Hematopoietic multipotent progenitor cell (in vitro differentiated cells): ENCODE results near the gene UBN1. TPM values are rescaled to one million over a fixed set of nuclear protein-coding genes. Genes with fewer than 3 reads are reported as not detected.

Experiments
- DNase-seq, 3 donors: peaks; one replicate each; pipeline ENCODE4 v3.0.0-alpha.2; 2011 to 2015; ENCODE audit warnings: low read depth in 2 of 3, low spot score in 2 of 3
- total RNA-seq: library from RNA; depleted of rRNA; stranded (reverse); fragments of >200 nt; gene quantifications from one replicate; pipeline ENCODE4 v1.2.3, GENCODE V29; 2012

Gene UBN1
- total RNA-seq, 1 donor, result 30.4 TPM

DNA sequence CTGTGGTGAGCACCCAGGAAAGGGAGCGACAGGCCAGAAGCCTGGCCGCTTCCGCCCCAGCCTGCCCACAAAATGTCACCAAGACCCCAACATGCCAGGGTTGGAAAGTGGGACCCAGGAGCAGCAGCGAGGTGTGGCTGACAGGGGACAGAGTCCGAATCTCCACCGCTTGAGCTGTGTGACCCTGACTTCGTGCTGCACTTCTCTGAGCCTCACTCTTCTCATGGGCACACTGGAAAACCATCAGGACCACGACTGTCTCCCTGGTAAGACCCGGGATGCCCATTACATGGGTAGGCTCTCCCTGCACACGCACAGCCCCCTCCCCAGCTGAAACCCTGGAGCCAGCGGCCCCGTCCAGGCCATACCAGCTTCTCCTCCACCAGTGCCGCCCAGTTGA lies 54.8 kb downstream of the UBN1 start:
- DNase-seq, result no peak

DNA sequence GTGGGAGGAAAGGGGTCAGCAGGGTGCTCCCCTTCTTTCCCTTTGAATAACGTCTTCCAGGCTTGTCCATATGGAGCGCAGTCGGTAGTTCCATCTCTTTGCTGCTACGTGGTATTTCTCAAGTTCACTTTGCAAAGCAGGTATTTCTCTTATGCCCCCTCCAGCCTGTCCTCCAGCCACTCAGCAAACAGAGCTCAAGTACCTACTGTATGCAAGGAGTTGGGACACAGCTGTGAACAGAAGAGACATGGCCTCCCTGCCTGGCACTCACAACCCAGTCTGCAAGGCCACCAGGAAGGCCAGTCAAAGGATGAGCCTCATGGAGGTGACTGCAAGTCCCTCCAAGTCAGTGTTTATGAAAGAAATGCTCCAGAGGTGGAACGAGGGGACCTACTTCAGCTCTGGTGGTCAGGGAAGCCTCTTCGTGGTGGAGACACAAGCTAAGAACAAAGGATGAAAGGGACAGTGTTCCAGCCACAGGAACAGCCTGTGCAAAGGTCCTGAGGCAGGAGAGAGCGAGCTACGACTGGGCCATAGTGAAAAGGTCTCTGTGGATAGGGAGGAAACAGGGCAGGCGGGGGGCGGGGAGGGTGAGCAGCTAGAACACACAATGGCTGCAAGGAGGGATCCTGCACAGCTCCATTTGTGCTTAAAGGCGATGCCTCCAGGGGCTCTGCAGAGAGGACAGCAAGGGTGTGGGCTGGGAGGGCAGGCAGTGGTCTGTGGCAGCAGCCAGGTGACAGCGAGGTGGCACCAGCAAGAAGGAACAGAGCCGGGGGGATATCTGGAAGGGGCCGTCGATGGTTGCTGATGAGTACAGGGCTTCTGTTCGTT lies 57.0 kb downstream of the UBN1 start:
- DNase-seq, result no peak

DNA sequence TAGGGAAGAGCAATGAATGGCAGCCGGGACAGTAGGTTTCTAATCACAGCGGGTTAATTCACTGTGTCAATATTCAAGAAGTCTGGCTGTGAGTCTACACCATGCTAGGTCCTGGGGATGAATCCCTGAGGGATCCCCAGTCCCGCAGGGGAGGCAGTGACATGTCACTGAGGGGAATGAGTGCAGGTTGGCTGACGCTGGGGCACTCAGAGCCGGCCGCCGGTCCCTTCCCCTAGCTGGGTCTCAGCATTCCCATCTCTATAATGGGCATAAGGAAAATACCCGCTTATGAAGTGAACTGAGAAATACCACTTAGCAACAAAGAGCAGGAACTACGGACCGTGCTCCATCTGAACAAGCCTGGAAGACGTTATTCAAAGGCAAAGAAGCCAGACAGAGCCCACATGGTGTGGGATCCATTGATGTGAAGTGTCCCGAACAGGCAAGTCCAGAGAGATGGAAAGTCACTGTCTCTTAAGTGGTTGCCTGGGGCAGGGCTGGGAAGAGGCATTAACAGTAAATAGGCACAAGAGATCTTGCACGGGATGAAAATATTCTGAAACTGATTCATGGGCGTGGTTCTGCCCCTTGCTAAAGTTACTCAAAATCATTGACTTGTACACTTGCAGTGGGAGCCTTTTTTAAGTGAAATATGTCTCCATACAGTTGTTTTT lies 57.8 kb downstream of the UBN1 start:
- no peak for DNase-seq

DNA sequence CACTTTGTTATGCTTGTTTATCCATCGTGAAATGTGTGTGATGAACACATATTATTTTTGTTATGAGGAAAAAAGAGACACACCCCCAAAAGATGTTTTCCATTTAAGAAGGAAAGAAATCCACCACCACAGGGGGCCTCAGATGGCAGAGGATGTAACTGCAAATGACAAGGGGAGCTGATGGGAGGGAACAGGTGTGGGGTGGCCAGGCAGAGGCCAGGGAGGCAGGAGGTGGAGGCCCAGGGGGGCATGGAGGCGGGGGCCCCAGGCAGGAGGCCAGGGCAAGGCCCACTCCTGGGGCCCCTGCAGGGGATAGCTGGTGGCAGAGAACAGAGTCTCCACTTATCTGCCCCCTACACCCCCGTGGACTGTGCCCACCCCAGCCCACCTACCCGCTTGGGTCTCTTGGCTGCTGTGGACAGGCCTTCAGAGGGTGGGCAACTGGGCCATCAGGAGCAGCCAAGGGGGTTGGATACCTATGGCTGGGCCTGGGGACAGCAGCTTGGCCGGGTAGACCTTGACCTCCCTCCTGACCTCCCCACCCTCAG lies 61.6 kb downstream of the UBN1 start:
- DNase-seq, result no peak

DNA sequence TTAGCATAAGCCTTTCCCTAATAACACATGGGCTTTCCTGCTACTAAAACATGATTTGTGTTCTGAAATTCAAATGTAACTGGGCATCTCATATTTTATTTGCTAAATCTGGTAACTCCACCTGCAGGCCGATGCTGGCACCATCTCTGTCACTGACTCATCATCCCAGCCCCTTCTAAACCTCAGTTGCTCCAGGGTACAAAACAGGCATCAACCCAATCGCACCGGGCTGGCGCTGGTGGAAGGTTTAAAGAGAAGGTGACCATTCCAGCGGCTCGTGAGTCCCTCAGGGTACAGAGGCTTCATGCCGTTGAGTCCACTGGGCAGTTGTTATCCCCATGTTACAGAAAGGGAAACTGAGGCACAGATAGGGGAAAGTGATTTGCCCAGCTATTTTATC lies 62.5 kb downstream of the UBN1 start:
- DNase-seq, result no peak

DNA sequence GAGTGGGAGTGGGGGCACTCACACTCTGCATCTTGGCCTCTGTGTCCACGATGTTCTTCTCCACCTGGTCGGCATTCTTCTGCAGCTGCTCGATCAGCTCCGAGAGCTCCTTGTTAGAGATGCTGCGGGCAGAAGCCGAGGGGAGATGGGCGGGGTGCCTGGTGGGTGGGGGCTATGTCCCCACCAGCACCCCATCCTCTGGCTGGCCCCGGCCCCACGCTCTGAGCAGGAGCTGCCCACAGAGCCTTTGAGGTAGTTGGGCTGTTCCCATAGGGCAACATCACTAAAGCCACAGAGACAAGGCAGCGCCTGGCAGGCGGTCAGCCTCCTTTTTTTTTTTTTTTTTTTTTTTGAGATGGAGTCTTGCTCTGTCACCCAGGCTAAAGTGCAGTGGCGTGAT lies 63.5 kb downstream of the UBN1 start:
- no peak for DNase-seq

DNA sequence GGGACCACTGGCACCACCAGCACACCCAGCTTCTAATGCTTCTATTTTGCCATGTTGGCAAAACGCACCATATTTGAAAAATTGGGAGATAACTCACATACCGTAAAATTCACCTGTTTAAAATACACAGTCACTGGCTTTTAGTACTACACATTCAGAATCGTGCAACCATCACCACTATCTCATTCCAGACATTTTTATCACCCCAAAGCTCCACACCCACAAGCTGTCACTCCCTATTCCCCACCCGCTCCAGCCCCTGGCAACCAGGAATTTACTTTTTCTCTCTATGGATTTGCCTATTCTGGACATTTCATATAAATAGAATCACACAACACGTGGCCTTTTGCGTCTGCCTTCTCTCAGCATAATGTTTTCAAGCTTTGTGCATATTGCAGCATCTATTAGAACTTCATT lies 64.7 kb downstream of the UBN1 start:
- DNase-seq, result no peak

DNA sequence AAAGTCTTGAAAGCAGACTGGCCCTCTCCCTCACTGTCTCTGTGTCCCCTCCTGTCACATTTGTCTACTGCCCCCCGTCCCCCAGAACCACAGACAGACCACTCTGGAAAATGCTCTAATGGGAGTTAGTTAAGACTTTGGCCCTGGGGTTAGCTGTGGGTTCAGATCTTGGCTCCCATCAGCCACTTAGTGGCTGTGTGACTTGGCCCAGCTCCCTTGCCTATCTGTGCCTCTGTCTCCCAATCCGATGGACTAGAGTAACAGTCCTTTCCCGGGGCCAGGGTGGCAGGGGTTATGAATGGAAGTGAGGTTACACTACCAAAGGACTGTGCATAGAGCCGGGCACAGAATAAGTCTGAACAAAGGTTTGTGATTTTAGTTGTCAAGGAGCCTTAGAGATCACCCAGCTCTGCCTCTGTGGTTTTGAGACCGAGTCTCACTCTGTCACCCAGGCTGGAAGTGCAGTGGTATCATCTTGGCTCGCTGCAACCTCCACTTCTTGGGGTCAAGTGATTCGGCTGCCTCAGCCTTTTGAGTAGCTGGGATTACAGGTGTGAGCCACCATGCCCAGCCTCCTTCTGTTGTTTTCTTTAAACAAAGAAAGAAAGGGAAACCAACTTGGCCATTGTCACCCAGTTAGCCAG lies 66.0 kb downstream of the UBN1 start:
- no peak for DNase-seq

DNA sequence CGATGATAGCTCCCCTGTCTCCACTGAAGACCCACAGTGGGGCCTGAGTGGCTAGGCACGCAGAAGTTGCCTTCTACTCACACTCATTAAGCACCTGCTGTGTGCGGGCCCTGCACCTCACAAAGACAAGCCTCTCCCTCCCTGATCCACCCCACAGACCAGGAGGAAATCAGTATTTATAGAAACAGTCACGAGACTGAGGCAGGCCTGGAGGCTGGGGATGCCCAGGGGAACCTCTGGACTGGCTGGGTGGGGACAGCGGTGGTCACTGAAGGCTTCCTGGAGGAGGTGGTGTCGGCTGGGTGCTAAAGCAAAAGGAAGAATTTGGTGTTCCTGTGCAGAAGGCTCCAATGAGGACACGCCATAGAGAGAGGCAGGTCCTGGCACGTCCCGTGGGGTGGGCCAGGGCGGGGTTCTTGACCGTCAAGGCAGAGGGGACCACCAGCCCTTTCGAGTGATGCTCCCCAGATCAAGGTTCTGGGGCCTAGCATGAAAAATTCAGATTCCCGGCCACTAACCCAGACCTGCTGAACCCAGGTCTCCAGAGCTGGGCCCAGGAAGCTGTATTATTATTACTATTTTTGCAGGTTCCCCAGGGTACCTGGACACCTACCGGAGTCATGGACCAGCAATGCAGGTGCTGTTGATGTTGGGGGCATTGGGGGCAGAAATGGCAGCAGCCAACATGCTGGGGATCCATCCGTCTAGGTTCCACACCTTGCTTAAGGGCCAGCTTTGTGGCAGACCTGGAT lies 66.7 kb downstream of the UBN1 start:
- DNase-seq, result no peak

DNA sequence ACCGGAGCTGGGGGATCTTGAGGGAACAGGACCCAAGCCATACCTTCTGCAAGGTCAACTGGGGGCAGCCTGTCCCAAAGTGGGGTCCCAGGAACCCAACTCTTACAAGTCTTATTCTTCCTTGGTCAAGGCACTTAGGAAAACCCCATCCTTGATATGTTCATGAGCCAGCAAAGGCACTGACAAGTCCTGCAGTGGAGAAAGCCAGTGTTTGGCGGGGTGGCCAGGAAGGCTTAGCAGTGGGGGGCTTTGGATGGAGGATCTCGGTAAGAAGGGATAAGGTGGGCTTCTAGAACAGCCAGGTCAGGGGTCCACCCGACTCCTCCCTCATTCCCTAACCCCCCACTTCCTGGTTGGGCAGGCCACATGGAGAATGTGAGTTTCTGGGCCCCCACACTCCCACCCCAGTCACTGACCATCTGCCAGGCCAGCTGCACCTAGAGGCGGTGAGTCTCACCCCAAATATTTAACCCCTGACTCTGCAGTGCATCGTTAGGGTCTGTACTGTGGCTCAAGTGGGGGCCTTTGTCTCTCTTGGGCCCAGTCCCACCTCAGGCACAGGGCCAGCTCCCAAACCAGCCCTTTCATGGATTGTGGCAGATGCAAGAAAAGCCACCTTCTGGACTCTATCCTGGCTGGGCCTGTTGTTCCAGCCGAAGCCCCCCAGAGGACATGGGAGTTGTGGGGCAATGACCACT lies 67.4 kb downstream of the UBN1 start:
- DNase-seq, result no peak

DNA sequence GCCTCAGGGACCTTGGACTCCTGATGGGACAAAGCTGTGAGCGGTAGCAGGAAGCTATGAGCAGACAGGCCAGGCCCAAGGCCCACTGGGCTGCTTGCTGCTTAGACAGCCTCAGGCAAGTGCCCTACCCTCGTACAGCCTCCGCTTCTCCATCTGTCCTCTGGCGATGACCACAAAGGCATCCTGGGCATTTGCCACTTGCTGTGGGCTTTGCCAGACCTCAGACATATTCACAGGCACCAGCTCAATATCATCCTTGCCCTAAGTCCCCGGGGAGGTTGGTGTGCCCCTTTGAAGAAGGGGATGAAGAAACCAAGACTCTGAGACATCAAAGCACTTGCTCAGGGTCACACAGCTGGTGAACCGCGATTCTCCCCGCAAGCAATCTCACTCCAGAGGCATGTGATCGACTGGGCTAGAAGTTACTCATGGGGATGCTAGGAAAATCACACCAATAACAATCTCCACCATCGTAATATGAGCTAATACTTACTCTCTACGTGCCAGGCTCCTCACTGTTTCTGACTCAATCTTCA lies 68.0 kb downstream of the UBN1 start:
- no peak for DNase-seq

DNA sequence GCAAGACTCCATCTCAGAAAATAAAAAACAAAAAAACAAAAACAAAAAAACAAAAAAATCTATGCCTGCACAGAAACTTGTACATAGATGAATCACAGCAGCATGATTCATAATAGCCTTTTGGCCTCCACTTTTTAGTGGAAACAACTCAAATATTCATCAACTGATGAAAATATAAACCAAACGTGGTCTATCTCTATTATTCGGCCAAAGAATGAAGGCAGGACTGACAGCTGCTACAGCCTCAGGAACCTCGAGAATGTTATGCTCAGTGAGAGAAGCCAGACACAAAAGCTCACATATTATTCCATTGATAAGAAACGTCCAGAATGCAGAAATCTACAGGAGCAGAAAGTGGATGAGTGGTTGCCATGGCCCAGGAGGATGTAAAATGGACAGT lies 69.8 kb downstream of the UBN1 start:
- no peak for DNase-seq

DNA sequence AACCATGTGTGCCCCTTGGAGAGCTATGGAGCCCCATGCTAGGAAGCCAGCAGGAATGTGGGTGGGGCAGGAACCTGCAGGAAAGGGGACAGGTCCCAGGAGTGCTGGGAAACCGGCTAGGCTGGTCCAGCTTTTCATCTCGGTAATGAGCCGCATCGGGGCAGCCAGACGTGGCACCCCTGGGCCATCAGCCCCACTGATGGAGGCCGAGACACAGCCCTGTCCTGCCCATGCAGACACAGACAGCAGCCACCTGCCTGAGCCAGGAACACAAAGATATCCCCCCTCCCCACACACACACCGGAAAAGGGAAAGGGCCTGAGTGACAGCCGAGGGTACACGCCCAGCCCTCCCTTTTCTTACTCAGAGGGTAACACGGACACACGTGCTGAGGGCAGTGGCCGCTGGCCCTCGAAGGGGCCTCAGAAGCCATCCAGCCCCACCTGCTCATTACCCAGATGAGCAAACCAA lies 71.5 kb downstream of the UBN1 start:
- no peak for DNase-seq

DNA sequence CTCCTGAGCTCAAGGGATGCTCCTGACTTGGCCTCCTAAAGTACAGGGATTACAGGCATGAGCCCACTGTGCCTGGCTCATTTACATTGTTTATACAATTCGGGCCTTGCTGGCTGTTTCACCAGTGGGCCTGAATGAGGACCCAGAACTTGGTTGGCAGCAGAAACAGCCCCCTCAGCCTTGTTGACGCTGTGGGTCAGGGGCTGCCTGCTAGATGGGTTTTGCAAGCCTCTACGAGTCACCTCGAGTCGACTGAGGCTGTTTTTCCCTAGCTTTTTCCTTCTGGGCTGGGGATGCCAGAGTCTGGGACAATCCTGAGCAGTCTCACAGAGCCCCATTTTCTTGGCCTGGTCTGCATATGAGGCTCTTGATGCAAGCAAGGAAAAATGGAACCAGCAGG lies 73.5 kb downstream of the UBN1 start:
- DNase-seq, result no peak

DNA sequence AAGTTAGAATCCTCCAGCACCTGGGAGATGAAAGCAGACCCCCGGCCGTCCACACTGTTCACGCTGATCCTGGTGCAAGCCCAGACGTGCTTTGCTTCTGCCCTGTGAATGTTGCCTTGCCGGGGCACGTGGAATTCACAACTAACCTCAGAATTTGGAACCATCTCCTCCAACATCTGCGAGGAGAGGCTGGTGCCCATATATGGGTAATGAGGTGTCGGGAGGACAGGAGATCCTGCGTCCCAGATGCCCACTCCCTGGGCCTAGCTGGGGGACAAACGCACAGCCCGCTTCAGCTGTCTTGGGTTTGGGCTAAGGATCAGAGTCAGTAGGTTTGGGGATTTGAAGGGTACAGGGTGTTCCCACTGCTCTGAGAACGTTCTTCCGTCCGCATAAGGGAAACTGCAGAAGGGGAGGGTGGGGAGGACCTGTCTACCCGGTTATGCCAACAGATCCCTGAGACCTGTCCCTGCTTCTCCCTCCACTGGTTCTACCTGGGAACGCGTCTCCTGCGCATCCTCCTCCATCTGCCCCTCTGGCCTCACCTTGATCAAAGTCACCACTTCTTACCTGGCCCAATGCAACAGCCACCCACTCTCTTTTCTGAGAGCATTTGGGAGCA lies 75.6 kb downstream of the UBN1 start:
- no peak for DNase-seq

DNA sequence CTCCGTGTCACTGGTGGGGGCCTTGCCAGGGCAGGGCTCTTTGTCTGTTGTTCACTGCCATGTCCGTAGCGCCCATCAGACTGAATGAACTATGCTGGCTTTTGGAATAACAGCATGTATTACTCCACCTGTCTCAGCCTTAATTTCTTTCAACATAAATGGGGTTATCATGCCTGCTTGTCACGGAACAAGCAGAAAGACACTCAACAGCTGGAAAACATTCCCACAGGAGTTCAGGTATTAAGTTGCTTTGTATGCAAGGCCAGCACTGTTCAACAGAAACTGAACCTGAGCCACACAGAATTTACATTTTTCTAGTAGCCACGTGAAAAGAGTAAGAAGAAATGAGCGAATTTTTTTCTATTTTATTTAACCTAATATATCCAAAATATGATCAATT lies 76.6 kb downstream of the UBN1 start:
- no peak for DNase-seq

DNA sequence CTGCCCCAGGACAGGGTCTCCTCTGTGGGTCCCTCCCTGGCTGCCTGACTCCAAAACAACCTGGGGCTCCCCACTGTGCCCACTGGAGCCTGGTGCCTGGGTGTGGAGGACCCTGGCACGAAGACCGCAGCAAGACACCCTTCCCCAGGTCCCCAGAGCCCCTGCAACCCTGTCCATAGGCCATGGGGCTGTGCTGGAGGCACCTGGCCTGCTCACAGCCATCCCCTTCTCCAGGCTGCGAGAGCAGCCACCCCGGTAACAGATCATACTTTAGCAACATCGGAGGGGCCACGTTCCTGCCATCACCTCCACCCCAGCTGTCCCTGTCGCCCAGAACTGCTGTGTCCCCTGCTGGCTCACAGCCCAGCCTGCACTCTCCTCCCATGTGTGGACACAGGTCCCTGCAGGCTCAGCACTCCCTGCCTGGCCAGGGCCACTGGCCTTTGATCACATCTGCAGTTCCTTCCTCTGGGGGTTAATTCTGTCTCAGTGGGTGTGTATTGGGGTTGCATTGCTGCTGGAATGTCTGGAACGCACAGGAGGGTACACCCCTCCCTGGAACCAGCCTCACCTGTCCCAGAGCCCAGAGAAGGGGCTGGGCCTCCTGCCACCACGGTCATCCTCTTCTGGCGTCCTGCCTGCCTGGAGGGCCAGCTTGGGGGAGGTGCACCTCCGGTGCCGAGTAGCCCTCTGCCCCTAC lies 77.5 kb downstream of the UBN1 start:
- DNase-seq, result no peak

DNA sequence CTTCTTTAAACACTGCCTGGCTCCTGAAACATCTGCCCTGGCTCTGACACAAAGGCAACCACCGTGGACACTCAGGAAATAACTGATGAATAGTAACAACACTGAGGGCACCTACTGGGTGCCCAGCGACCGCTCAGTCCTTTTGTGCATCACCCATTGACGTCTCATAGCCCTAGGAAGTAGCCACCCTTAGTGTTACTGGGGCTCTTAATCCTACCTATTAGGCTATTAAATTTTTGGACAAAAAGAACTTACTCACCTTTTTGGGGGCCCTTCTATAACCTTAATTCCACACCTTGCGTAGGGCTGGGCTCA lies 78.0 kb downstream of the UBN1 start:
- no peak for DNase-seq

DNA sequence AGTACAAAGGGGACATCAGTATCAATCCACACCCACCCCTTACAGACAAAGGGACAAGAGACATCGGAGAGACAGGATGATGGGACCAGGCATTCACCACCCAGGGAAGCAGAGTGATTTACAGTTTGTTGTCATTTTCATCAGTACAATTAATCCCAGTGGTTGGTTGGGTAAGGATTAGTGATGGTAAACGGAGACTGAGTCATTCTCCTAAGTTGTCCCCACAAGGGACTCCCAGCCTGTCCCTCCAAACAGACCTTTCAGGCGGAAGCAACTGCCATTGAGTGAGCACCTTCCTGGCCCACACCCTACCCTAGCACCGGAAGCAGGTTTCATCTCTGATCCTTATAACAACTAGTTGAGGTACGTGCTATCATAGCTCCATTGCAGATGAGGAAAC lies 78.5 kb downstream of the UBN1 start:
- no peak for DNase-seq
